ENCODE results near the gene INPP5E. TPM values are rescaled to one million over a fixed set of nuclear protein-coding genes. Genes with fewer than 3 reads are reported as not detected.

The INPP5E gene
- total and polyA plus RNA-seq, 2 experiments from 2014 or later: 5.8 to 13.4 TPM

- H4K20me1 ChIP-seq (replicated peaks; ENCODE audit: insufficient read depth): peaks cover 16% of the 10 kb centered on the region
- no peak for ATAC-seq
- Mint-ChIP-seq H3K36me3 (ENCODE audit: low read depth) (peaks cover 74% of the 10 kb centered on the region), H3K27me3 (ENCODE audit: insufficient read depth, low read depth, poor library complexity) (peaks cover 1% of the 10 kb centered on the region), H3K4me3 (no peak overlapping the region), H3K9me3 (no peaks in the 10 kb centered on the region), H3K27ac (no peak overlapping the region; the same call in 1 of the 2 replicates), H3K4me1 (no peaks in the 10 kb centered on the region)
- H3K9me2 ChIP-seq (ENCODE audit: insufficient read depth): no peaks in the 10 kb centered on the region
- TF ChIP-seq CREB1 (CRISPR knock-in tag; IDR thresholded peaks at IDR 0.05; ENCODE audit: low read depth) (no peak), POLR2AphosphoS5 (IDR thresholded peaks at IDR 0.05; ENCODE audit: low read depth) (no peak), EZH2 (IDR thresholded peaks at IDR 0.05; ENCODE audit: low read depth, unreplicated experiment) (no peak), ETS1 (IDR thresholded peaks at IDR 0.05) (no peak), ZNF114 (CRISPR knock-in tag; IDR thresholded peaks at IDR 0.05) (no peak), ZNF462 (CRISPR knock-in tag; IDR thresholded peaks at IDR 0.05) (no peak), STAT1 (IDR thresholded peaks at IDR 0.05; ENCODE audit: unreplicated experiment) (no peak), NANOG (IDR thresholded peaks at IDR 0.05; ENCODE audit: borderline replicate concordance) (no peak), CTCF (conservative IDR thresholded peaks at IDR 0.05; ENCODE audit: low read depth in 2 of 2) (no peak), JUNB (IDR thresholded peaks at IDR 0.05; ENCODE audit: unreplicated experiment) (no peak)
- no peak overlapping the region for H3K27ac ChIP-seq (ENCODE audit: low read depth)
- H3K79me2 ChIP-seq (replicated peaks; ENCODE audit: insufficient read depth): peaks cover 10% of the 10 kb centered on the region; the same call in 1 of the 2 replicates
- H3K4me3 ChIP-seq: no peak overlapping the region
- 0 out of 2 replicates have a peak, but pooled peaks cover 4% of the 10 kb centered on the region for H3F3A ChIP-seq (replicated peaks; ENCODE audit: low read depth)
- H2AFZ ChIP-seq: no peak overlapping the region
- no peak for DNase-seq (ENCODE audit: low spot score)
- no peak overlapping the region for H3K4me2 ChIP-seq
- H3K27me3 ChIP-seq (ENCODE audit: insufficient read depth): no peaks in the 10 kb centered on the region
- peaks cover 25% of the 10 kb centered on the region for H3K36me3 ChIP-seq (ENCODE audit: insufficient read depth)
- H3K4me1 ChIP-seq (ENCODE audit: insufficient read depth): no peaks in the 10 kb centered on the region
These were observed 47.7 kb downstream of the INPP5E start for GRCh38 chr9:136391737-136392537.
